ENCODE measurements around the gene ZBTB21.
A peak's percentile ranks its signal among the peaks of the same experiment; 100 is the strongest.

Gene ZBTB21

GRCh38 chr21:42009831-42010506 lies at the start of gene ZBTB21:
TSS of gene ZBTB21 (minus strand) at chr21:42010360. CDS start at chr21:41994095, 16,265 bp downstream.
- FAIRE-seq (peak; percentile 94), DNase-seq (ENCODE audit: insufficient read length, low spot score) (peak; percentile 88)

GRCh38 chr21:42059721-42060120 lies 49.6 kb upstream of the ZBTB21 start:
- FAIRE-seq (no peak), DNase-seq (ENCODE audit: insufficient read length, low spot score) (no peak)

- DNase-seq (ENCODE audit: insufficient read length, low spot score), result no peak
- no peak for FAIRE-seq
These were observed 49.0 kb upstream of the ZBTB21 start for GRCh38 chr21:42059141-42059540.

- FAIRE-seq (no peak), DNase-seq (ENCODE audit: insufficient read length, low spot score) (no peak)
These were observed 48.5 kb upstream of the ZBTB21 start for GRCh38 chr21:42058631-42059111.

GRCh38 chr21:42057851-42058437 lies 47.8 kb upstream of the ZBTB21 start:
- no peak for FAIRE-seq
- DNase-seq (ENCODE audit: insufficient read length, low spot score), result no peak

GRCh38 chr21:42056996-42057689 lies 47.0 kb upstream of the ZBTB21 start:
- FAIRE-seq (no peak), DNase-seq (ENCODE audit: insufficient read length, low spot score) (no peak)

- FAIRE-seq (no peak), DNase-seq (ENCODE audit: insufficient read length, low spot score) (no peak)
These were observed 46.3 kb upstream of the ZBTB21 start for GRCh38 chr21:42056468-42056867.

GRCh38 chr21:42055425-42055824 lies 45.3 kb upstream of the ZBTB21 start:
- FAIRE-seq (no peak), DNase-seq (ENCODE audit: insufficient read length, low spot score) (no peak)

GRCh38 chr21:42051788-42052187 lies 41.6 kb upstream of the ZBTB21 start:
- DNase-seq (ENCODE audit: insufficient read length, low spot score) (no peak), FAIRE-seq (no peak)

GRCh38 chr21:42049578-42050430 lies 39.6 kb upstream of the ZBTB21 start:
- no peak for DNase-seq (ENCODE audit: insufficient read length, low spot score)
- FAIRE-seq, result no peak

GRCh38 chr21:42048870-42049577 lies 38.9 kb upstream of the ZBTB21 start:
- no peak for DNase-seq (ENCODE audit: insufficient read length, low spot score)
- no peak for FAIRE-seq

- DNase-seq (ENCODE audit: insufficient read length, low spot score) (no peak), FAIRE-seq (no peak)
These were observed 37.9 kb upstream of the ZBTB21 start for GRCh38 chr21:42047821-42048613.

- no peak for DNase-seq (ENCODE audit: insufficient read length, low spot score)
These were observed 34.8 kb upstream of the ZBTB21 start for GRCh38 chr21:42044871-42045495.

GRCh38 chr21:42043961-42044360 lies 33.8 kb upstream of the ZBTB21 start:
- no peak for FAIRE-seq
- DNase-seq (ENCODE audit: insufficient read length, low spot score), result no peak

More at GRCh38 chr21:42044871-42045495, 34.8 kb upstream of the ZBTB21 start:
- no peak for FAIRE-seq

GRCh38 chr21:42043201-42043895 lies 33.2 kb upstream of the ZBTB21 start:
- FAIRE-seq (no peak), DNase-seq (ENCODE audit: insufficient read length, low spot score) (no peak)

- DNase-seq (ENCODE audit: insufficient read length, low spot score), result no peak
- no peak for FAIRE-seq
These were observed 32.5 kb upstream of the ZBTB21 start for GRCh38 chr21:42042651-42043050.

GRCh38 chr21:42041711-42042110 lies 31.6 kb upstream of the ZBTB21 start:
- FAIRE-seq (no peak), DNase-seq (ENCODE audit: insufficient read length, low spot score) (no peak)

GRCh38 chr21:42041246-42041645 lies 31.1 kb upstream of the ZBTB21 start:
- DNase-seq (ENCODE audit: insufficient read length, low spot score), result no peak
- no peak for FAIRE-seq

Data from GM19239 (cell line).